Heart left ventricle (tissue), 13 donors: ENCODE results near the gene ANKRD36B.
"Not testable (repeated sequence)": the region's sequence is repeated elsewhere in the genome, so short reads cannot be mapped to it uniquely, and the experiment has no call there.

Source experiments
- POLR2A ChIP-seq, 2 donors: fragments of 450-650 bp; IDR thresholded peaks; one replicate each; pipeline ENCODE4 v1.6.1; 2017; ENCODE audit warnings: antibody characterized with exemption in 2 of 2, mild to moderate bottlenecking in 2 of 2, moderate library complexity in 2 of 2
- TF ChIP-seq, protein P1 (sequence below), 12 donors: fragments of 200-600 bp; sonication (generic) in 4 of 12; IDR thresholded peaks; one replicate each; pipeline versions ENCODE4 v1.5.0 to v1.8.0; 2018 to 2022; ENCODE audit warnings: antibody characterized with exemption in 12 of 12, mild to moderate bottlenecking in 5 of 12
- donor health status: ischemic (EF 13 %, LVEDD 7.1; RV severe dilation, severe dysfunction).
- donor health status: DM: no; HTN: yes; CAD: no.
- donor health status: DM: no; HTN: no; CAD: no.
- donor health status: ischemic (EF 25% LVEDD 6.9; RV normal size, moderate dysfunction).
- donor health status: ischemic (EF 25% LVEDD 5.7; RV mildly dilated, moderate dysfunction).
- donor health status: ischemic (EF 35%, LVEDD 5.7; RV mildly dilated, moderate dysfunction).
- donor health status: nonischemic (EF 11% LVEDD 7.7; RV severe dilation, severe dysfunction).
- donor health status: DM: yes; HTN: yes; CAD: no.
- donor health status: PGD.
- donor health status: ischemic (EF 29% LVEDD 5.4; RV normal size, mild dysfunction).
- donor health status: nonischemic (EF 23%, LVEDD 6.1; RV moderate dilation, normal function).

DNA sequence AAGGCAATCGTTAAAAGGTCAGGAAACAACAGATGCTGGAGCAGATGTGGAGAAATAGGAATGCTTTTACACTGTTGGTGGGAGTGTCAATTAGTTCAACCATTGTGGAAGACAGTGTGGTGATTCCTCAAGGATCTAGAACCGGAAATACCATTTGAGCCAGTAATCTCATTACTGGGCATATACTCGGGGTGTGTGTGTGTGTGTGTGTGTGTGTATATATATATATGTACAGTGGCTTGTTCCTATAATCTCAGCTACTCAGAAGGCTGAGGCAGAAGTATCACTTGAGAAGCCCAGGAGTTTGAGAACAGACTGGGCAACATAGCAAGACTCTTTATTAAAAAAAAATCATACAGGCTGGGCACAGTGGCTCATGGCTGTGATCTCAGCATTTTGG, 24.0 kb downstream of the ANKRD36B start:
- TF ChIP-seq, protein P1, sequence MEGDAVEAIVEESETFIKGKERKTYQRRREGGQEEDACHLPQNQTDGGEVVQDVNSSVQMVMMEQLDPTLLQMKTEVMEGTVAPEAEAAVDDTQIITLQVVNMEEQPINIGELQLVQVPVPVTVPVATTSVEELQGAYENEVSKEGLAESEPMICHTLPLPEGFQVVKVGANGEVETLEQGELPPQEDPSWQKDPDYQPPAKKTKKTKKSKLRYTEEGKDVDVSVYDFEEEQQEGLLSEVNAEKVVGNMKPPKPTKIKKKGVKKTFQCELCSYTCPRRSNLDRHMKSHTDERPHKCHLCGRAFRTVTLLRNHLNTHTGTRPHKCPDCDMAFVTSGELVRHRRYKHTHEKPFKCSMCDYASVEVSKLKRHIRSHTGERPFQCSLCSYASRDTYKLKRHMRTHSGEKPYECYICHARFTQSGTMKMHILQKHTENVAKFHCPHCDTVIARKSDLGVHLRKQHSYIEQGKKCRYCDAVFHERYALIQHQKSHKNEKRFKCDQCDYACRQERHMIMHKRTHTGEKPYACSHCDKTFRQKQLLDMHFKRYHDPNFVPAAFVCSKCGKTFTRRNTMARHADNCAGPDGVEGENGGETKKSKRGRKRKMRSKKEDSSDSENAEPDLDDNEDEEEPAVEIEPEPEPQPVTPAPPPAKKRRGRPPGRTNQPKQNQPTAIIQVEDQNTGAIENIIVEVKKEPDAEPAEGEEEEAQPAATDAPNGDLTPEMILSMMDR (IDR thresholded peaks at IDR 0.05): not testable (repeated sequence)
- TF ChIP-seq POLR2A (IDR thresholded peaks at IDR 0.05): not testable (repeated sequence)
